Transverse colon (tissue), 4 donors: Measurements from ENCODE around the gene KLHL29. TPM values are rescaled to one million over a fixed set of nuclear protein-coding genes. Genes with fewer than 3 reads are reported as not detected.

Experiments used
- DNase-seq: peaks from one replicate; pipeline ENCODE4 v3.0.0-alpha.2; 2019
- H3K27ac ChIP-seq, 4 donors: fragments of 200-600 bp; sonication (generic); 2 replicates each; pipeline ENCODE4 v1.5.1; 2016 to 2018; ENCODE audit warnings: inconsistent platforms in 4 of 4
- H3K27me3 ChIP-seq: fragments of 200-600 bp; sonication (generic); 2 replicates; pipeline ENCODE4 v1.5.1; 2017; ENCODE audit warnings: inconsistent platforms
- H3K36me3 ChIP-seq, 4 donors: fragments of 200-600 bp; sonication (generic); 2 replicates each; pipeline ENCODE4 v1.5.1; 2017 to 2019; ENCODE audit warnings: inconsistent platforms in 4 of 4
- H3K4me1 ChIP-seq, 4 donors: fragments of 200-600 bp; sonication (generic); 2 replicates each; pipeline ENCODE4 v1.5.1; 2017 to 2020; ENCODE audit warnings: inconsistent platforms in 4 of 4
- H3K4me3 ChIP-seq, 4 donors: fragments of 200-600 bp; sonication (generic); 1 replicate in 1 of 4; 2 replicates in 3 of 4; pipeline versions ENCODE4 v1.5.1 to v1.6.1; 2017 to 2019; ENCODE audit warnings: inconsistent platforms in 4 of 4
- H3K9me3 ChIP-seq, 2 donors: fragments of 200-600 bp; sonication (generic); 2 replicates each; pipeline ENCODE4 v1.5.1; 2017 to 2019; ENCODE audit warnings: inconsistent platforms in 2 of 2
- EP300 ChIP-seq: sonication (generic); formaldehyde crosslinking; IDR thresholded peaks from one replicate; pipeline ENCODE4 v1.6.1; 2017; ENCODE audit warnings: antibody characterized with exemption, low read depth
- POLR2A ChIP-seq: fragments of 450-650 bp; IDR thresholded peaks from one replicate; pipeline ENCODE4 v1.6.1; 2016; ENCODE audit warnings: antibody characterized with exemption, mild to moderate bottlenecking, moderate library complexity
- POLR2AphosphoS5 ChIP-seq, 3 donors: sonication (generic); formaldehyde crosslinking; IDR thresholded peaks; one replicate each; pipeline ENCODE4 v1.6.1; 2016; ENCODE audit warnings: antibody characterized with exemption in 3 of 3
- WGBS, 2 donors: methylation state at CpG; one replicate each; pipeline ENCODE4 v1.1.5; 2018; ENCODE audit warnings: low coverage in 1 of 2; 5-methylcytosine and 5-hydroxymethylcytosine counted together
- in situ Hi-C, 4 donors: fragments of 200-750 bp; cut with MboI; loops; one replicate each; pipeline versions ENCODE4 v1.15.0 to v1.15.1; 2017; ENCODE audit warnings: low sequenced_read_pairs in 3 of 4, low pct_ligation_motif_present in 1 of 4, low pct_unique_long_range_greater_than_20kb in 1 of 4
- intact Hi-C: fragments of 100-400 bp; cut with DNase I; formaldehyde crosslinking; loops from one replicate; pipeline ENCODE4 v1.15.1; 2023; ENCODE audit warnings: low total_unique reads
- total RNA-seq, 4 donors: library from RNA; depleted of rRNA; stranded (reverse); fragments of >200 nt; gene quantifications; one replicate each; pipeline ENCODE4 v1.1.0, GENCODE V29; 2016
- TF ChIP-seq, protein P1 (sequence below), 5 experiments: fragments of 200-600 bp in 3 of 5; fragments of 450-650 bp in 2 of 5; sonication (generic) in 3 of 5; IDR thresholded peaks; 1 replicate in 2 of 5; 2 replicates in 3 of 5; pipeline ENCODE4 v1.5.1; 2016 to 2017; ENCODE audit warnings: antibody characterized with exemption in 5 of 5, inconsistent platforms in 3 of 5, mild to moderate bottlenecking in 2 of 5, moderate library complexity in 1 of 5

KLHL29 gene
- total RNA-seq, 4 donors from 2014 or later: 3.3 to 16.5 (median 5.8) TPM

DNA sequence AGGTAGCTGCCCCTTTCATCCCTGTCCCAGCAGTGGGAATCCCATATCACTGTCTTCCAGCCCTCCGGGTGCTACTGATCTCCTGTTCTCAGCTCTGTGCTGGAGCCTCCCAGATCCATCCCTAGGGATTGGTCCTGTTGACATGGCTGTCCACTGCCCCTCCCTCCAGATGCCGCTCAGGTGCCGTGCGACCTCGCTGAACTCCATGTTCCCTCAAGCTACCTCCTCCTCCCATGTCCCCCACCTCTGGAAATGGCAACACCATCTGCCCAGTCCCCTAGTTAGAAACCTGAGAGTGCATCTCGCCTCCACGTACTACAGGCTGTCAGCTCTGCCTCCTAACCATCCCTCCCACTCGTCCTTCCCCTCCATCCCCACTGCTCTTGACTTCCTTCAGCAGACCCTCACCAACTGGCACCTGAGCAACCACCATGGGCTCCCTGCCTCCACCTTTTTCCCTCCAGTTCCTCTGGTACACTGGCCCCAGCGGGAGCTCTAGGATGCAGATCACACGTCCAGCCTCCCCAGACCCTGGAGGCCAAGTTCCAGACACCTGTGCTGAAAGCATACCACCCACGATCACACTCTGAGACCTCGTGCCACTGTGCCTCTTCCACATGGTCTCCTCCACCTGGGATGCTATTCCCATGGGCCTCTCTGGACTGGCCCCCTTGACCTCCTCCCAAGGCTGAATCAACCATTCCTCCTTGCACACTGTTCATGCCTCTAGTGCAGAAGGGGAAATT is 106.8 kb downstream of the KLHL29 start:
- no peaks in the 10 kb centered on the region for H3K9me3 ChIP-seq
- intact Hi-C loops (no loop called here), in situ Hi-C loops (no loop called here)
- H3K27ac ChIP-seq: no peak overlapping the region
- H3K4me1 ChIP-seq: peaks cover 0 to 9% (median under 1%) of the 10 kb centered on the region in 4 donors
- no peaks in the 10 kb centered on the region for H3K27me3 ChIP-seq
- H3K36me3 ChIP-seq: no peaks in the 10 kb centered on the region
- DNase-seq: no peak
- WGBS, 2 donors: 75 to 94% methylated on average over 6 to 12 of the region's 12 CpGs
- TF ChIP-seq POLR2AphosphoS5 (IDR thresholded peaks at IDR 0.05) (no peak), EP300 (no peak), POLR2A (no peak)
- TF ChIP-seq, protein P1, sequence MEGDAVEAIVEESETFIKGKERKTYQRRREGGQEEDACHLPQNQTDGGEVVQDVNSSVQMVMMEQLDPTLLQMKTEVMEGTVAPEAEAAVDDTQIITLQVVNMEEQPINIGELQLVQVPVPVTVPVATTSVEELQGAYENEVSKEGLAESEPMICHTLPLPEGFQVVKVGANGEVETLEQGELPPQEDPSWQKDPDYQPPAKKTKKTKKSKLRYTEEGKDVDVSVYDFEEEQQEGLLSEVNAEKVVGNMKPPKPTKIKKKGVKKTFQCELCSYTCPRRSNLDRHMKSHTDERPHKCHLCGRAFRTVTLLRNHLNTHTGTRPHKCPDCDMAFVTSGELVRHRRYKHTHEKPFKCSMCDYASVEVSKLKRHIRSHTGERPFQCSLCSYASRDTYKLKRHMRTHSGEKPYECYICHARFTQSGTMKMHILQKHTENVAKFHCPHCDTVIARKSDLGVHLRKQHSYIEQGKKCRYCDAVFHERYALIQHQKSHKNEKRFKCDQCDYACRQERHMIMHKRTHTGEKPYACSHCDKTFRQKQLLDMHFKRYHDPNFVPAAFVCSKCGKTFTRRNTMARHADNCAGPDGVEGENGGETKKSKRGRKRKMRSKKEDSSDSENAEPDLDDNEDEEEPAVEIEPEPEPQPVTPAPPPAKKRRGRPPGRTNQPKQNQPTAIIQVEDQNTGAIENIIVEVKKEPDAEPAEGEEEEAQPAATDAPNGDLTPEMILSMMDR (IDR thresholded peaks at IDR 0.05): no peak
- no peak overlapping the region for H3K4me3 ChIP-seq

DNA sequence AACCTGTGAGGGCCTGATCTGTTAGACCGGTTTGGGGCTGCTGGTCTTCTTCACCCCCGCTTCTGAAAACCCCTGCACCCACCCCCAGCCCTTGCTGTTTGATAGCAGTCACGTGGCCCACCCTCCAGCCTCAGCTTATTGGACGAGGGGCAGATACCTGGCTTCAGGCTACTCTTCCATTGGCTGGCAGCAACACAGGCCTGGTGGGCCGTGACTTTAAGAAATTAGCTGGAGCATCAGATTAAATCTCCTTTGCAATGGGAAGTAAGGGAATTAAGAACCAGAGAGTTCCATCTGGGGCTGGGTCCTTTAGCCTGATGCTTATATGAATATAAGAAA is 107.3 kb downstream of the KLHL29 start:
- WGBS, 2 donors: 80 to 81% methylated on average over 3 to 5 of the region's 5 CpGs
- no peak for DNase-seq
- in situ Hi-C loops (no loop called here), intact Hi-C loops (no loop called here)
- Histone ChIP-seq H3K27me3 (no peaks in the 10 kb centered on the region), H3K27ac (no peak overlapping the region), H3K9me3 (no peaks in the 10 kb centered on the region), H3K4me3 (no peak overlapping the region), H3K4me1 (peaks cover 0 to 9% (median 0%) of the 10 kb centered on the region in 4 donors), H3K36me3 (no peaks in the 10 kb centered on the region)
- TF ChIP-seq POLR2A (no peak), POLR2AphosphoS5 (IDR thresholded peaks at IDR 0.05) (no peak), EP300 (no peak)
- TF ChIP-seq, protein P1 (IDR thresholded peaks at IDR 0.05): no peak

GRCh38 chr2:23492921-23493320 is 107.9 kb downstream of the KLHL29 start:
- TF ChIP-seq POLR2AphosphoS5 (IDR thresholded peaks at IDR 0.05) (no peak), EP300 (no peak), POLR2A (no peak)
- TF ChIP-seq, protein P1 (IDR thresholded peaks at IDR 0.05): no peak
- H3K27me3 ChIP-seq: no peaks in the 10 kb centered on the region
- intact Hi-C loops (no loop called here), in situ Hi-C loops (no loop called here)
- no peak overlapping the region for H3K27ac ChIP-seq
- peaks cover 0 to 9% (median 0%) of the 10 kb centered on the region in 4 donors for H3K4me1 ChIP-seq
- WGBS, 2 donors: 80 to 87% methylated on average over 1 to 7 of the region's 7 CpGs
- no peaks in the 10 kb centered on the region for H3K36me3 ChIP-seq
- H3K9me3 ChIP-seq: no peaks in the 10 kb centered on the region
- H3K4me3 ChIP-seq: no peak overlapping the region
- DNase-seq: no peak

- no peaks in the 10 kb centered on the region for H3K9me3 ChIP-seq
- no peak for DNase-seq
- intact Hi-C loops: no loop called here
- in situ Hi-C loops: no loop called here
- TF ChIP-seq, protein P1 (IDR thresholded peaks at IDR 0.05): no peak
- TF ChIP-seq POLR2AphosphoS5 (IDR thresholded peaks at IDR 0.05) (no peak), EP300 (no peak), POLR2A (no peak)
- WGBS, 2 donors: 83 to 88% methylated on average over 4 of the region's 4 CpGs
- H3K36me3 ChIP-seq: no peaks in the 10 kb centered on the region
- no peak overlapping the region for H3K27ac ChIP-seq
- H3K4me3 ChIP-seq: no peak overlapping the region
- peaks cover 0 to 11% (median under 1%) of the 10 kb centered on the region in 4 donors for H3K4me1 ChIP-seq
- H3K27me3 ChIP-seq: no peaks in the 10 kb centered on the region
Observed at GRCh38 chr2:23493846-23494245, 108.9 kb downstream of the KLHL29 start.
